Activated T-helper 17 cell treated with anti-CD3 and anti-CD28 coated beads, Interleukin-2, amount 50 U/mL, for 72 hours (primary cell): ENCODE measurements around the gene PSD. TPM values are rescaled to one million over a fixed set of nuclear protein-coding genes. Genes with fewer than 3 reads are reported as not detected.

Source experiments
- ATAC-seq: fragments of 150-1000 bp; cut with Tn5 transposase; replicated peaks from 2 replicates; pipeline ENCODE4 v1.10.0; 2021; ENCODE audit warnings: mild to moderate bottlenecking, moderate library complexity
- H3K27ac Mint-ChIP-seq: one replicate; pipeline ENCODE4 v1.8.0; 2022; ENCODE audit warnings: mixed read lengths
- H3K27me3 Mint-ChIP-seq: one replicate; pipeline ENCODE4 v1.8.0; 2022; ENCODE audit warnings: mixed read lengths
- H3K36me3 Mint-ChIP-seq: one replicate; pipeline ENCODE4 v1.8.0; 2022; ENCODE audit warnings: low read depth, mild to moderate bottlenecking, mixed read lengths
- H3K4me1 Mint-ChIP-seq: one replicate; pipeline ENCODE4 v1.8.0; 2022; ENCODE audit warnings: mixed read lengths
- H3K4me3 Mint-ChIP-seq: one replicate; pipeline ENCODE4 v1.8.0; 2022; ENCODE audit warnings: mild to moderate bottlenecking, mixed read lengths
- H3K9me3 Mint-ChIP-seq: one replicate; pipeline ENCODE4 v1.8.0; 2022; ENCODE audit warnings: mixed read lengths
- total RNA-seq, 2 donors: library from RNA; stranded (reverse); gene quantifications; one replicate each; pipeline ENCODE4 v1.2.3, GENCODE V29; 2022

Gene PSD
- total RNA-seq, 2 donors from 2014 or later = 3.0 to 8.0 TPM

- no peaks in the 10 kb centered on the region for H3K9me3 Mint-ChIP-seq
- no peaks in the 10 kb centered on the region for H3K27me3 Mint-ChIP-seq
- H3K4me3 Mint-ChIP-seq = peak within 1 kb of the TSS; percentile 93
- H3K27ac Mint-ChIP-seq = peak within 1 kb of the TSS; percentile 93
- peaks cover 30% of the 10 kb centered on the region for H3K4me1 Mint-ChIP-seq
- peaks cover 2% of the 10 kb centered on the region for H3K36me3 Mint-ChIP-seq
- ATAC-seq = peak; percentile 96
These were observed 13.8 kb upstream of the PSD start, which contains the start of gene CUEDC2 for GRCh38 chr10:102432162-102432950. Gene CUEDC2 (minus strand): TSS chr10:102432574. CDS start chr10:102425188, 7,386 bp downstream.

- H3K4me1 Mint-ChIP-seq = peaks cover 33% of the 10 kb centered on the region
- H3K9me3 Mint-ChIP-seq = no peaks in the 10 kb centered on the region
- H3K27me3 Mint-ChIP-seq = no peaks in the 10 kb centered on the region
- no peaks in the 10 kb centered on the region for H3K36me3 Mint-ChIP-seq
- H3K27ac Mint-ChIP-seq = peak overlapping the region; percentile 93
- H3K4me3 Mint-ChIP-seq = peak overlapping the region; percentile 93
- no peak for ATAC-seq
These were observed 13.0 kb upstream of the PSD start for GRCh38 chr10:102431452-102432124.

- Mint-ChIP-seq H3K4me3 (no peak overlapping the region), H3K27ac (no peak overlapping the region), H3K4me1 (peaks cover 22% of the 10 kb centered on the region), H3K9me3 (no peaks in the 10 kb centered on the region), H3K27me3 (no peaks in the 10 kb centered on the region), H3K36me3 (no peaks in the 10 kb centered on the region)
- ATAC-seq = no peak
These were observed 10.9 kb upstream of the PSD start for GRCh38 chr10:102429468-102429867.

GRCh38 chr10:102426803-102427287 lies 8.3 kb upstream of the PSD start:
- H3K4me1 Mint-ChIP-seq = peaks cover 20% of the 10 kb centered on the region
- peaks cover 9% of the 10 kb centered on the region for H3K36me3 Mint-ChIP-seq
- peak; percentile 20 for ATAC-seq
- H3K27me3 Mint-ChIP-seq = no peaks in the 10 kb centered on the region
- H3K9me3 Mint-ChIP-seq = no peaks in the 10 kb centered on the region
- H3K4me3 Mint-ChIP-seq = peak overlapping the region; percentile 10
- peak overlapping the region; percentile 35 for H3K27ac Mint-ChIP-seq

GRCh38 chr10:102425444-102425843 lies 6.9 kb upstream of the PSD start:
- peaks cover 16% of the 10 kb centered on the region for H3K36me3 Mint-ChIP-seq
- H3K27me3 Mint-ChIP-seq = no peaks in the 10 kb centered on the region
- H3K27ac Mint-ChIP-seq = peak overlapping the region; percentile 39
- peaks cover 15% of the 10 kb centered on the region for H3K4me1 Mint-ChIP-seq
- no peak for ATAC-seq
- no peaks in the 10 kb centered on the region for H3K9me3 Mint-ChIP-seq
- no peak overlapping the region for H3K4me3 Mint-ChIP-seq

GRCh38 chr10:102424916-102425315 lies 6.3 kb upstream of the PSD start:
- Mint-ChIP-seq H3K27ac (no peak overlapping the region), H3K4me1 (peaks cover 15% of the 10 kb centered on the region), H3K4me3 (no peak overlapping the region), H3K27me3 (no peaks in the 10 kb centered on the region), H3K9me3 (no peaks in the 10 kb centered on the region), H3K36me3 (peaks cover 16% of the 10 kb centered on the region)
- ATAC-seq = no peak

GRCh38 chr10:102424145-102424544 lies 5.6 kb upstream of the PSD start:
- Mint-ChIP-seq H3K36me3 (peaks cover 16% of the 10 kb centered on the region), H3K4me1 (peaks cover 18% of the 10 kb centered on the region), H3K27ac (no peak overlapping the region), H3K9me3 (no peaks in the 10 kb centered on the region), H3K27me3 (no peaks in the 10 kb centered on the region), H3K4me3 (no peak overlapping the region)
- ATAC-seq = no peak

GRCh38 chr10:102423372-102423968 lies 4.9 kb upstream of the PSD start:
- H3K4me3 Mint-ChIP-seq = peak overlapping the region; percentile 99
- H3K4me1 Mint-ChIP-seq = peaks cover 20% of the 10 kb centered on the region
- H3K36me3 Mint-ChIP-seq = peaks cover 16% of the 10 kb centered on the region
- no peaks in the 10 kb centered on the region for H3K27me3 Mint-ChIP-seq
- H3K9me3 Mint-ChIP-seq = no peaks in the 10 kb centered on the region
- ATAC-seq = no peak
- H3K27ac Mint-ChIP-seq = peak overlapping the region; percentile 41

GRCh38 chr10:102422545-102423129 lies 4.1 kb upstream of the PSD start:
- H3K36me3 Mint-ChIP-seq = peaks cover 16% of the 10 kb centered on the region
- no peaks in the 10 kb centered on the region for H3K9me3 Mint-ChIP-seq
- H3K27me3 Mint-ChIP-seq = peaks cover 5% of the 10 kb centered on the region
- H3K27ac Mint-ChIP-seq = peak overlapping the region; percentile 46
- H3K4me1 Mint-ChIP-seq = peaks cover 18% of the 10 kb centered on the region
- peak; percentile 36 for ATAC-seq
- H3K4me3 Mint-ChIP-seq = peak overlapping the region; percentile 99

GRCh38 chr10:102421757-102422512 lies 3.4 kb upstream of the PSD start:
- Mint-ChIP-seq H3K9me3 (no peaks in the 10 kb centered on the region), H3K36me3 (peaks cover 16% of the 10 kb centered on the region), H3K27ac (peak overlapping the region; percentile 46), H3K27me3 (peaks cover 10% of the 10 kb centered on the region), H3K4me1 (peaks cover 11% of the 10 kb centered on the region), H3K4me3 (peak overlapping the region; percentile 99)
- peak; percentile 15 for ATAC-seq

GRCh38 chr10:102421507-102421756 lies 2.8 kb upstream of the PSD start:
- H3K27ac Mint-ChIP-seq = no peak overlapping the region
- peaks cover 16% of the 10 kb centered on the region for H3K36me3 Mint-ChIP-seq
- H3K9me3 Mint-ChIP-seq = no peaks in the 10 kb centered on the region
- H3K4me3 Mint-ChIP-seq = peak overlapping the region; percentile 99
- peaks cover 11% of the 10 kb centered on the region for H3K27me3 Mint-ChIP-seq
- H3K4me1 Mint-ChIP-seq = peaks cover 6% of the 10 kb centered on the region
- peak; percentile 1 for ATAC-seq

GRCh38 chr10:102420714-102421506 lies 2.3 kb upstream of the PSD start, which contains the start of gene FBXL15:
Gene FBXL15 (plus strand): TSS chr10:102420836. CDS start chr10:102421130, 294 bp downstream.
- peaks cover 5% of the 10 kb centered on the region for H3K4me1 Mint-ChIP-seq
- peak; percentile 80 for ATAC-seq
- H3K36me3 Mint-ChIP-seq = peaks cover 16% of the 10 kb centered on the region
- H3K27ac Mint-ChIP-seq = peak within 1 kb of the TSS; percentile 95
- H3K27me3 Mint-ChIP-seq = peaks cover 14% of the 10 kb centered on the region
- H3K4me3 Mint-ChIP-seq = peak within 1 kb of the TSS; percentile 99
- H3K9me3 Mint-ChIP-seq = no peaks in the 10 kb centered on the region

- no peak for ATAC-seq
- peak overlapping the region; percentile 95 for H3K27ac Mint-ChIP-seq
These were observed 1.7 kb upstream of the PSD start for GRCh38 chr10:102420181-102420713.

More at GRCh38 chr10:102420181-102420713, 1.7 kb upstream of the PSD start:
- no peaks in the 10 kb centered on the region for H3K9me3 Mint-ChIP-seq
- H3K27me3 Mint-ChIP-seq = peaks cover 19% of the 10 kb centered on the region
- H3K4me1 Mint-ChIP-seq = peaks cover 5% of the 10 kb centered on the region
- H3K4me3 Mint-ChIP-seq = peak overlapping the region; percentile 99
- H3K36me3 Mint-ChIP-seq = peaks cover 16% of the 10 kb centered on the region
